ENCODE data around the gene FAM13A.

- no peak for TF ChIP-seq EZH2phosphoT487 (conservative IDR thresholded peaks at IDR 0.05; ENCODE audit: low read length)
- no peak for TF ChIP-seq CTCF (IDR thresholded peaks at IDR 0.05; ENCODE audit: insufficient read depth, low read length, poor library complexity, severe bottlenecking)
These were observed 176.3 kb downstream of the FAM13A start for GRCh38 chr4:88880501-88881226.
